HEK293 (cell line): ENCODE measurements around the gene PANK4.

Experiments
- KLF1 ChIP-seq: fragments of 450-650 bp; formaldehyde crosslinking; IDR thresholded peaks from 2 replicates; pipeline ENCODE4 v1.5.1; 2016; ENCODE audit warnings: missing biosample characterization, missing genetic modification characterization
- MEIS1 ChIP-seq: sonication (generic); formaldehyde crosslinking; IDR thresholded peaks from 2 replicates; pipeline ENCODE4 v1.8.1; 2022; ENCODE audit warnings: missing genetic modification reagents, mild to moderate bottlenecking, borderline replicate concordance
- ZFP37 ChIP-seq: fragments of 450-650 bp; formaldehyde crosslinking; IDR thresholded peaks from 2 replicates; pipeline ENCODE4 v1.5.1; 2016; ENCODE audit warnings: missing biosample characterization, missing genetic modification characterization
- TF ChIP-seq, protein P1 (sequence below): fragments of 450-650 bp; formaldehyde crosslinking; IDR thresholded peaks from 2 replicates; pipeline ENCODE4 v1.5.1; 2016; ENCODE audit warnings: missing biosample characterization, missing genetic modification characterization

DNA sequence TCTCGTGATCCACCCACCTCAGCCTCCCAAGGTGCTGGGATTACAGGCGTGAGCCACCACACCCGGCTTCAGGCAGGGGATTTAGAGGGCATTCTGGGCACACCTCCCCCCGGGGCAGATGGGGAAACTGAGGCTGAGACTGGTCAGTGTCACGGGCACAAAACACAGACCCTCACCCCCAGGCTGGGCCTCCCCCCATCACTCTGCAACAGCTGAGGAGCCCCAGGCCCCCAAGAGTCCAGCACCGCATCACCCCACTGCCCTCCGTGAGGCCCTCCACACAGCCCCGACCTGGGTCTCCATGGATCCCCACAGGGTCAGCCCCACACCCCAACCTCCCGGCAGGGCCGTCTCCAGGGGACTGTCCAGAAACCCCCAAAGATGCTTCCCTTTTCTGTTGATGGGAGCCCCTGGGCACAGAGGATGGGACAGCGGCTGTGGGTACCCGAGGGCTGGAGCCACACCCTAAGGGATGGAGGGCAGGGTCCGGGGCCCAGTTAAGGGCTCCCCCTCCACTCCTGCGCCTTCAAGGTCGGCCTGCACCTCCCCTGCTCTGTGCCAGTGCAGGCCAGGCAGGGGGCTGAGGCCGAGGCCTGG lies 40.8 kb upstream of the PANK4 start:
- TF ChIP-seq MEIS1 (no peak), ZFP37 (tag by site-specific recombination) (no peak), KLF1 (tag by site-specific recombination) (no peak)
- TF ChIP-seq, protein P1, sequence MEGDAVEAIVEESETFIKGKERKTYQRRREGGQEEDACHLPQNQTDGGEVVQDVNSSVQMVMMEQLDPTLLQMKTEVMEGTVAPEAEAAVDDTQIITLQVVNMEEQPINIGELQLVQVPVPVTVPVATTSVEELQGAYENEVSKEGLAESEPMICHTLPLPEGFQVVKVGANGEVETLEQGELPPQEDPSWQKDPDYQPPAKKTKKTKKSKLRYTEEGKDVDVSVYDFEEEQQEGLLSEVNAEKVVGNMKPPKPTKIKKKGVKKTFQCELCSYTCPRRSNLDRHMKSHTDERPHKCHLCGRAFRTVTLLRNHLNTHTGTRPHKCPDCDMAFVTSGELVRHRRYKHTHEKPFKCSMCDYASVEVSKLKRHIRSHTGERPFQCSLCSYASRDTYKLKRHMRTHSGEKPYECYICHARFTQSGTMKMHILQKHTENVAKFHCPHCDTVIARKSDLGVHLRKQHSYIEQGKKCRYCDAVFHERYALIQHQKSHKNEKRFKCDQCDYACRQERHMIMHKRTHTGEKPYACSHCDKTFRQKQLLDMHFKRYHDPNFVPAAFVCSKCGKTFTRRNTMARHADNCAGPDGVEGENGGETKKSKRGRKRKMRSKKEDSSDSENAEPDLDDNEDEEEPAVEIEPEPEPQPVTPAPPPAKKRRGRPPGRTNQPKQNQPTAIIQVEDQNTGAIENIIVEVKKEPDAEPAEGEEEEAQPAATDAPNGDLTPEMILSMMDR = no peak
